DMS79 treated with DMSO at 0.1 percent for 48 hours (cell line): ENCODE results near the gene ARID4B.
"Not testable (repeated sequence)": the region's sequence is repeated elsewhere in the genome, so short reads cannot be mapped to it uniquely, and the experiment has no call there.

Experiments used
- DNase-seq: peaks from one replicate; lab custom pipeline; 2025; lab: John Stamatoyannopoulos, UW

Gene ARID4B

DNA sequence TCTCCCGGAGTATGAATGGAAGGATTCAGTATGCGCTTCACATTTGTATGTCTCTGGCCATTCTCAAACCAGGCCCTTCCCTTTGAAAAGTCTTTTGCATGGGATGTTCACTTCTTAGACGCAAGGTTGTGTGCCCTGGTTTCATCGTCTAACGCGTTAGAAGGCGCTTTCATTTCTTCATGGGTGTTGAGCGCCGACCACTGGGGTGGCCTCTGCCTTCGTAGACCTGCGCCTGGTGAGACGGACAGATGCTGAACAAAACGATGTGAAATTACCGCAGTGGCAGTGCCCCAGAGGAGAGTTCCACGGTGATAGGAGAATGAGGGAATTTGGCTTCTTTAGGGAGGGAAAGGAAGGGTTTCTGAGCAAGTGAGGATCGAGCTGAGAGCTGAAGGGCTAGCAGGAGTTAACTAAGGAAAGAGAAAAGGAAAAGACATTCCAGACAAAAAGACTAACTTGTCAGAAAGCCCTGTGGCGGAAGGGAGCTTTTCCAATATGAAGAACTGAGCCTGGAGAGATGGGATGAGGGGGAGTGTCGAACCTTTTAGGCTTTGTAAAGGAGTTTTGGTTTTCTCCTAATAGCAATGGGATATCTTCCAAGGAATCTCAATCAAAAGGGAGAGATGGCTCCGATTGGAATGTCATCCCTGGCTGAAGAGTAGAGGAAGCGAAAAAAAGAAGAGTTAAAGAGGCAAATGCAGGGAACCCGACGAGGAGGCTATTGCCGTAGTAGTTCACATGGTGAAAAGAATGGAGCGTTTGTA is 1.3 kb upstream of the ARID4B start:
- DNase-seq: peak; percentile 73

DNA sequence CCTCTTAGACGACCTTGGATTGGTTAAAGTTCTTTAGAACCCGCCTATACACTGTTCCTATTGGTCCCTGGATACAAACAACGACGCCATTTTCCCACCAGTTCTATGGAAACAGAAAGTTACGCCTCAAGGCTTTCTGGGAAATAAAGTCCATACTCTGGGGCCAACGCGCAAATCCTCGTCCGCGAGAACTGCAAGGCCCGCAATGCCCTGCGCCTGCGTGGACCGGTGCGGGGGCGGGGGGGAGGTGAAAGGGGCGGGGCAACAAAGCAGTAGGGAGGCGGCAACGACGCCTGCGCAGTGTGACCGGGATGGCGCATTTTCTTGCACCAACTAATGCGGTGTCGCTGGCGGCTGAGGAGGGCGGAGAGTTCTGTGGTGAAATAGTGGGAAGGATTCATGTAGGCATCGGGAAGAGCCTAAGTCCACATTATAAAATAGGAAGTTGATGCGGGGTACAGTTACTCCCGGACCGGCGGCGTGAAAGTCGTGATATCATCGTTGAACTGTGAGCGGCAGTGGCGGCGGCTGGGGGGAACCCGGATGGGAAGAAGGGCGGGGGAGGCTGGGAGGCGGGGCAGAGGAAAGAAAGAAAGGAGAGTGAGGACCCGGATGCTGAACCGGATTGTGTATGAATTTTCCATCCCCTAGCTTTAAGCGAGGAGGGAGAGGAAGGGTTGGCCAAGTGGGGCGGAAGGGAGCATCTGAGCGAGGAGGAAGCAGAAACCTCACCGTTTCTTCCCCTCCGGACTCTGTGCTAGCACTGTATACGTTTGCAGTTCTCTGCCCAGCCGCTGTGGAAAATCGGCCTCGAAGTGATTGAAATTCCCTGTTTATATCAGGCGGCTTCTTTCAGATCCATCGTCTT is 526 bp upstream of the ARID4B start, which contains the start of gene GGPS1:
Gene GGPS1 (plus strand): TSS at position 300 of the 868 bp plus-strand sequence. CDS start 6,695 bp downstream, outside the sequence.
- peak; percentile 99 for DNase-seq

DNA sequence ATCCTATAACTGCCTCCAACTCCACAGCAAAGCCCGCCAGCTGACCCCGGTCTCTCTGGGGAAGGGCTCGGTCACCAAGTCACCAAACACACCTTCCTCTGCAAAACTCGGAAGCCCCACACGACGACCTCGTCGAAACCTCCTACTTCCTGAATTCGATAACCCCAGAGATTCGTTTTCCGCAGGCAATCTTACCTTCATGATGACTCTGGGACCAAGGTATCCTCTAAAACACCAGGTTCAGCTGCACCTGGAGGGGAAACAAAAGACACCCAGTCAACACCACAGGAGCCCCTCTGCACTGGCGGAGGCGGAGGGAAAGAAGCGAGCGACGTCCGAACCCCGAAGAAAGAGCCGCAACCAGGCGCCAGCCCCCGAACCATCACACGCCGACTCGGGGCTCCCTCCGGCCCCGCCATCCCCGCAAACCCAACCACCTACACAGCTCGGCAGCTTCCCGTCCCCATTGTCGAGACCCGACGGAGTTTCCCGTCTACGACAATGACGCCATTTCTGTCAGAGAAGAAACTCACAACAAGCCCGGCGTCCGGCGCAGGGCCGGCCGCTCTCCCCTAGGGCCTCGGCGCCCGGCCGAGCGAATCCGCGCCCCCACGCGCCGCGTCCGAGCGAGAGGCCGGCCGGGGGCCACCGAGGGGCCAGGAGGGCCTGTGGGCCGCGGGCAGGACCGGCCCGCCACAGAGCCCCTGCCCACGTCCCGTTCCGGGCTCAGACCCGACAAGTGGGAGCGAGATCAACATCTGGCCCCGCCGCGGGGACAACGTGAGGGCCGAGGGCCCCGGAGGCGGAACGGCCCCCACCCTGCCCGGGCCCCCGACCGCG is 1.0 kb downstream of the ARID4B start:
- DNase-seq: peak; percentile 38

DNA sequence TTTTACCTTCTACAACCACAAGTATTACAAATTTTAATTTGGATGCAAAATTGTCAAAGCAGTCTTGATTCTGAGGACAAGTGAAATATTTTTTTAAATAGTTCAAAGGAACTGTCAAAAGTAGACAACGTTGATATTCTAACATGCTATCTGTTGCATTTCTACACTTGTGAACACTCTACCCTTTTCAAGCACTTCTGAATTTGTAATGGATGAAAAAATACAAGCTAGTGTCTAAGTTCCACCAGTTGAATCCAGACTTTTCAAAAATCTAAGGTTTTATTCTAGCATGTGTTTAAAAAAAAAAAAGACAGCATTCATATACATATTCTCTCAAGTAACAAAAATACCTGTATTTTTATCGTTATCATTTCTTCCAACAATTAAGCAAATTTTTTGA is 2.1 kb downstream of the ARID4B start:
- DNase-seq: no peak

DNA sequence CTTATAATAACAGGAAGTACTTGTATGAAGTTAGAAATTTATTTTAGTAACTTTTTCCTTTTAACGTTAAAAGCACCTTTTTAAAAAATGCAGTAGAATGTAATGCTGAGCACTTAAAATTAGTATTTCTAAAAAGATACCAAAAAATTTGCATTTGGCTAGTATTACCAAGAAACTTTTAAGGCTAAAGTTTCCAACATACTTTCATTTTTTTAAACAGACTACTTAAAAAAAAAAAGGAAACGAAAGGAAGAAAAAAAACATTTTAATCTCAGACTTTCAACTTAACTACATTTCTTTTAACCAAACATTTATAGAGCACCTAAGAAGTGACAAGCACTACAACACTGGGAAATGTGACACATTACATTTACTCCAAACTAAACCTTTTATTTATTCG is 2.8 kb downstream of the ARID4B start:
- no peak for DNase-seq

DNA sequence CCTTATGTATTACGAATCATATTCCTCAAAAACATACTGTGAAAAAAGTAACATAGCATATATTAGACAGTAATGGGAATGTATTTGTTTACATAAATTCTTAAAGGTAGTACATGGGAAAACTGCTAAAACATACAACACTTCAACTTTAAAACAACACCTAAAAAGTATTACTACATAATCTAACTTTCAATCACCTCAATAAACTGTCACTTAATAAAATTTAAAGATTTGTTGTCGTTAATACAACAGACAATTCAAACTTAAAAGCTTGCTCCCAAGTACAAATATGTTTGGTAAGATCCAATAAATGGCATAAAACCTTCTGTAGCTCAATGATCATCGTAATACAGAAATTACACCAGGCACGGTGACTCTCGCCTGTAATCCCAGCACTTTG is 3.7 kb downstream of the ARID4B start:
- no peak for DNase-seq

DNA sequence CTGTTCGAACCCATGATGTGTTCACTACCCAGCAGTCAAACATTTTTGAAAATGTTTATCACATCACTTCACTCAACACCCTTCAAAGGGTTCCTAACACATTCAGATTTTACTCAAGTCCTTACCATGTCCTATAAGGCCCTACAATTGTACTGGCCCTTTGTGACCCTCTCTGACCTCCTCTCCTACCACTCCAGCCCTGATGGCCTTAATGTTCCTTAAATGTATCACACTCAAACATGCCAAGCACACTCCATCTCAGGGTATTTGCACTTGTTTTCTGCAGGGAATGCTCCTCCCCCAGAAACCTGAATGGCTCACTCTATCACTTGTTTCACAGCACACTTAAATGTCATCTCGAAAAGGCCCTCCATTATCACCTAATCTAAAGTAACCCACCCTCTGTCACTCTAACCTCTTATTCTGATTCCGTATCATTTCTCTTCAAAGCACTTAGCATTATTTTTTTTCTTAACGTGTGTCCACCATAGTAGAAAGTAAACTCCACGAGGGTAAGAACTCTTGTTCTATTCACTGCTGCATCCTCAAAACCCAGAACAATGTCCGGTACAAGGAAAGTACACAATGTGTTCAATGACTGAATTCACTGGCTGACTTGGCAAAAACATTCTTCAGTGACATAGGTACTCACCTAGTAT is 7.3 kb downstream of the ARID4B start:
- no peak for DNase-seq

DNA sequence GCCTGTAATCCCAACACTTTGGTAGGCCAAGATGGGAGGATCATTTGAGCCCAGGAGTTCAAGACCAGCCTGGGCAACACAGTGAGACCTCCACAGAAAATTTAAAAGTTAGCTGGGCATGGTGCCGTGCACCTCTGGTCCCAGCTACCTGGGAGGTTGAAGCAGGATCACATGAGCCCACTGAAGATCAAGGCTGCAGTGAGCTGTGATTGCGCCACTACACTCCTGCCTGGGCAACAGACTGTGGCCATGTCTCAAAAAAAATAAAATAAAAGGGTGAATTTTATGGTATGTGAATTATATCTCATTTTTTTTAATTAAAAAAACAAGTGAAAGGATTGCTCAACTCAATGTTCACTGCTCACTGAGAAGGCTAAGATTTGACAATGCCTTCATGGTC is 8.7 kb downstream of the ARID4B start:
- DNase-seq: no peak

DNA sequence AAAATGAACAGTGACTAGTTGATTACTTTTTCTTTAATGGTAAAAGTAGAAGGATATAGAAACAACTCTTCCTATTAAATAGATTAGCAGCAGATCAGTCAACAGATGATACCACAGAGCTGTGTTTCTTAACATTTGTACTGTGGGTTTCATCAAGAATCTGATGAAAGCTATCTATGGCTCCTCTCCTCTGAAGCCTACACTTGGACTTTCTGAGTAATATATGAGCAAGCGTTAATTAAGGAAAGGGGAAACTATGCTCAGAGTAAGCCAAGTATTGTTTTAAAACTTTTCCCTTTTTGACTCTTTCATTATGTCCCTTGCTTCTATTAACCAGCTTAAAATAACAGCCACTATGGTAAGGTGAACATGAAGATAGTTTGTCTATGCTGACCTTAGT is 10.8 kb downstream of the ARID4B start:
- DNase-seq: no peak

DNA sequence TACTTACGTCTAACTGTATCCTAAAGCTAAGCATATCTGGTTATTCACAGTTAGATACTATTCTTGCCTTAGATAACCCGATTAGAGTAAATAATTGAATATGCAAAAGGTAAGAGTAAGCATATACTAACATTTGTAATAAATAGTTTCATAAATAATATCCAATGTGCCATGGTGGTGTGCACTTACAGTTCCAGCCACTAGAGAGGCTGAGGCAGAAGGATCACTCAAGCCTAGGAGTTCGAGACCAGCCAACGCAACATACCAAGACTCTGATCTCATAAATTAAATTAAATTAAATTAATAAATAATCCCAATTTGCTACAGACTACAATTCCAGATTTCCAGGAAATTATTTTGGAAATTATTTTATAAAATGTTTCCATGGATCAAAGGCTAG is 12.2 kb downstream of the ARID4B start:
- DNase-seq: no peak

DNA sequence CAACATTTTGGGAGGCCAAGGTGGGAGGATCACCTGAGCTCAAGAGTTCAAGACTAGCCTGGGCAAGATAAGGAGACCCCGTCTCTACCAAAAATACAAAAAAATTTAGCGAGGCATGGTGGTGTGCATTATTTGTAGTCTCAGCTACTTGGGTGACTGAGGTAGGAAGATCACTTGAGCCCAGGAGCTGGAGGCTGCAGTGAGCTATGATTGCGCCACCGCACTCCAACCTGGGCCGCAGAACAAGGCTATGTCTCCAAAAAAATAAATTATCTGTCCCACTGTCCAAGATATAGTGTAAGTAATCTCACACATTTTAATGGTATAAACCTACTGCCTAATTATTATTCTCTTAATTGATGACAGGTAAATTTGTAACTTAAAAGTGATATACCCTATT is 12.8 kb downstream of the ARID4B start:
- DNase-seq: no peak

DNA sequence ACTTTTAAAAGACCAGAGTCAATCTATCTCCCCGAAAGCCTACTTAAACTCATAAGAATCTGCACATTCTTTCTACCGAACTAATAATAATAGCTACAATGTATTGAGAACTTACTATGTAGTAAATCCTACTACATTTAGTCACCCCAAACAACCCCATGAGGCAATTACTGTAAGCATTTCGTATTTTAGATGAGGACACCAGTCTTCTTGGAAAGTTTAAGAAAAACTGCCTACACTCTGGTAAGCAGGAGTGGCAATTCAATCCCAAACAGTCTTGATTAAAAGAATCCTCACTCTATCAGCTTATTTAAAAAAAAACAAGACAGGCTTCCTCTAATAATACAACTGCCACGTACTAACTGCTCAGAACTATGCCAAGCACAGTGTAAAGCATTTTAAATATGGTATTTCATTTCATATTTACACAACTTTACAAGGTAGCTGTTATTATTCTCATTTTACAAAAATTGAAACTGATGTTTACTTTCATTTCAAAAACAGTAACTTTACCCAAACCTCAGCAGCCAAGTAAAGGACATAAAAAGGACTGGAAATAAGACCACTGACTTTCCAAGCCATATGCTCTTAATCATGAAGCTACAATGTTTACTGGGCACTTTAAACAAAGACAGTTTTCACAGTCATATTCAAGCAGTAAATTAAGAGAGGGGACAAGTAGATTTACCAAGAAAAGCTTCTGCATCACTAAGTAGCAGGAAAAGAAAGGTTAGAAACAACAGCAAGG is 13.9 kb downstream of the ARID4B start:
- no peak for DNase-seq

DNA sequence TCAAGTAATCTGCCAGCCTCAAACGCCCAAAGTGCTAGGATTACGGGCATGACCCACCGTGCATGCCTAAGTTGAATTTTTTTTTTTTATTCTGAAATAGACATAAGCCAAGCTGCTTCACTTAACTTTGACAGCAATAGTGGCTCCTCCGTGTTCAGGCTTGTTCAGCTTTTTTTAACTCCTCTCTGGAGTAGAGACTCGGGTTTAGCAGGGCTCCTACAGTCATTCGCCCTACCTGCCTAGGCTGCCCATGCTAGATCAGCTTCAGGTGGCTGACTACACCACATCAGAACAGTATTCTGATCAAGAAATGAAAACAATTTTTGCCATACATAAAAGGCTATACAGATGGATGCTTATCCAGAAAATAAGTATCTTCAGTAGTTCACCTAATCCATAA is 14.7 kb downstream of the ARID4B start:
- DNase-seq: no peak

DNA sequence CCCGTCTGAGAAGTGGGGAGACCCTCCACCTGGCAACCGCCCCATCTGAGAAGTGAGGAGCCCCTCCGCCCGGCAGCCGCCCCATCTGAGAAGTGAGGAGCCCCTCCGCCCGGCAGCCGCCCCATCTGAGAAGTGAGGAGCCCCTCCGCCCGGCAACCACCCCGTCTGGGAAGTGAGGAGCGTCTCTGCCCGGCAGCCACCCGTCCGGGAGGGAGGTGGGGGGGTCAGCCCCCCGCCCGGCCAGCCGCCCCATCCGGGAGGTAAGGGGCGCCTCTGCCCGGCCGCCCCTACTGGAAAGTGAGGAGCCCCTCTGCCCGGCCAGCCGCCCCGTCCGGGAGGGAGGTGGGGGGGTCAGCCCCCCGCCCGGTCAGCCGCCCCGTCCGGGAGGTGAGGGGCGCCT is 18.8 kb downstream of the ARID4B start:
- DNase-seq: not testable (repeated sequence)

DNA sequence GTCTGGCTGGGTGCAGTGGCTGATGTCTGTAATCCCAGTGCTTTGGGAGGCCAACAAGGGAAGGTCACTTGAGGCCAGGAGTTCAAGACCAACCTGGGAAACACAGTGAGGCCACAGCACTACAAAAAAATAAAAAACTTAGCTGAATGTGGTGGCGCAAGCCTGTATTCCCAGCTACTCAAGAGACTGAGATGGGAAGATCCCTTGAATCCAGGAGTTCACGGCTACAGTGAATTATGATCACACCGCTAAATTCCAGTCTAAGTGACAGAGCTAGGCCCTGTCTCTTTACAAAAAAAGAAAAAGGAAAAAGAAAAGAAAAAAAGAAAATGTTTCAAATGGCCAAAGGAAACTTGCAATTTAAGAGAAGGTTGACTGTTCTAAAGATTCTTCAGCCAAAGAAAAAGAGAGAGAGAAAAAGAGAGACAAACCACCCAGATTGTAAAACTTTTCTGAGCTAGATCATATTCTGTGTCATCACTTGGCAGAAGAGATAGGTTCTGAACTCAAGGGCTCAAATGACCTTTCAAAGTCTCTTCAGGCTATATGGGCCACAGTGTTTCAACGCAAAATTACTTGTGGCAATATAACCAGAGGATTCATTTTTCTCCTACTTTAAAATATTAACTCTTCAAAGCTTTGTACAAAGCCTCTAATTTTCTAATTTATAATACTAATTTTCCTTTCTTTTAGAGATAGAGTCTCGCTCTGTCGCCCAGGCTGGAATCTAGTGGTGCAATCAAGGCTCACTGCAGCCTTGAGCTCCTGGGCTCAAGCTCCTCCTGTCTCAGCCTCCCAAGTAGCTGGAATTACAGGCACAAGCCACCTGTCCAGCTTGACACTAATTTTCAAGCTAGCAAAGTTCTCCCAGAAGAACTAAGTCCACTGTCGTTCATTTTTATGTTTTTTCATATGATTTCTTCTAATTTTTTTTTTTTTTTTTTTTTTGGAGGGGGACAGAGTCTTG is 20.5 kb downstream of the ARID4B start:
- DNase-seq: no peak

DNA sequence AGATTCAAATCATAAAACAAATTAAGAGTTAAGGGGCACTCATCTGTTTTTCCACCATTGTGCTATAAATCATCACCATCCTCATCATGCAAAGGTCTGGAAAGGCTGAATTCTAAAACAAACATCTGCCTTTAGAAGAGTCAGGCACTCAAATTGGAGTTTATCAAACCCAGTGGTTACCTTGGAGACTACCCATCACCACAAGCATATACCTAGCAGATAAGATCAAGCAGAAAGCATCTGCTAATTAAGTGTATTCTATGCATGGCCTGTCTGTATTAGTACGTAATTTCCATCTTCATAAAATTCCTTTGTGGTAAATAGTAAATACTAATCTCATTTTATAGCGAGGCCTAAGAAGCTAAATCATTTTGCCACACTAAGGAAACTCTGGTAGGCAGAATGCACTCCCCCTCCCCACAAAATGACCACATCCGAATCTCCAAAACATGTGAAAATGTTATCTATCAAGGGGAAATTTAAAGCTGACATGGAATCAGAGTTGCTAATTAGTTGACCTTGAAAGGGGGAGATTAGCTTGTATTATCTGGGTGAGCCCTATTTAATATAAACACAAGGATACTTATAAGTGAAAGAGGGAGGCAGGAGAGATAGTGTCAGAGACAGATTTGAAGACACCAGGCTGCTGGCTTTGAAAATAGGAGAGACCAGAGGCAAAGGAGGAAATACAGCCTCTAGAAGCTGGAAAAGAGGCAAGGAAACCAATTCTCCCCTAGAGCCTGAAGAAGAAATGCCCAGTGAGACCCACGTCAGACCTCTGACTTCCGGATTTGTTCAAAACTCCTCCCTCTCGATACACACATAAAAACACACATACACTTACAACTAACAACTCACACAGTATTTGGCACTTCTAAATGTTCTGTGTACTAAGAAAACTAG is 23.2 kb downstream of the ARID4B start:
- DNase-seq: no peak

DNA sequence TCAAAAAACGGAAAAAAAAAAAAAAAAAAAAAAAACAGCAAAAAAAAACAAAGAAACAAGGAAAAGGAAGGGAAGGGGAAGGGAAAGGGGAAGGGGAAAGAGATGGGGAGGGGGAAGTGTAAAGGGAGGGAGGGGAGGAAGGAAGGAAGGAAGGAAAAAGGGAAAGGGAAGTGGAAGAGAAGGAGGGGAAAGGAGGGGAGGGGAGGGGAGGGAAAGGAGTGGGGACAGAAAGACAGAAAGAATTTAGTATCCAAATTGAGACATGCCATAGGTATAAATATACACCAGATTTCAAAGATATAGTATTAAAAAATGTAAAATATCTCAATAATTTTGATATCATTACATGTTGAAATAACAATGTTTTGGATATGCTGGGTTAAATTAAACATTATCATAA is 25.8 kb downstream of the ARID4B start:
- no peak for DNase-seq

DNA sequence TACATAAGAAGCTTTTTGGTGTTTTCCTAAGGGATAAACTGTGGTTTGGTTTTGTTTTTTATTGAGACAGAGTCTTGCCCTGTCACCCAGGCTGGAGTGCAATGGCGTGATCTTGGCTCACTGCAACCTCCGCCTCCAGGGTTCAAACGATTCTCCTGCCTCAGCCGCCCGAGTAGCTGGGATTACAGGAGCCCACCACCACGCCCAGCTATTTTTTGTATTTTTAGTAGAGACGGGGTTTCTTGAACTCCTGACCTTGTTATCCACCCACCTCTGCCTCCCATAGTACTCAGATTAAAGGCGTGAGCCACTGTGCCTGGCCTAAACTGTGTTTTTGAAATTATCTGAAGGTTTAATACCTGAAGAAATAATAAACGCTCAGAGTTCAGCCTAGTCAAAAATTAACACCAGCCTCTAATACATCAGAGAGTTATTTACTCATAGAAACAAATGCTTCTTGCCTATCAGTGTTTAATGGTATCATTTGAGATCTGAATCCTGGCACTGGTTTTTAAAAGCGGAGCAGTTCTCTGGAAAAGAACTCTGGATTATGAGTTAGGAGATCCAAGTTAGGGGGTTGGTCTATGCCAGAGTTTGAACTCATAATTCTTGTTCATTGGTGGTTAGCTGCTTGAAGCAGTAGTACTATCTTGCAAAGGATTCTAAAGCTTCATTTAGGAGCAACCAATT is 28.7 kb downstream of the ARID4B start:
- no peak for DNase-seq
